K562 (cell line): ENCODE measurements around the gene CLCNKB. TPM values are rescaled to one million over a fixed set of nuclear protein-coding genes. Genes with fewer than 3 reads are reported as not detected.

ENCODE experiments used
- ATAC-seq: fragments of 200-7000 bp; cut with Tn5 transposase; 3 replicates; pipeline ENCODE4 v1.9.1; 2020; ENCODE audit warnings: moderate library complexity
- BruUV-seq: library from RNA; stranded (reverse); fragments of 400-500 nt; replicated peaks from 2 replicates; lab custom pipeline; 2021; lab: Mats Ljungman, UMichigan
- CTCF ChIA-PET: fragments of 300-600 bp; formaldehyde crosslinking; extraction: SDS; loops from one replicate; lab custom pipeline; 2021; ENCODE audit warnings: low intra/inter-chr PET ratio; lab: Yijun Ruan, JAX
- POLR2A ChIA-PET: fragments of 300-600, 350-650 bp; sonication (Branson Sonifier 250); formaldehyde crosslinking; extraction: SDS; loops from one replicate; lab custom pipeline; 2021; ENCODE audit warnings: antibody characterized with exemption, inconsistent platforms; lab: Yijun Ruan, JAX
- DNase-seq, 4 experiments: peaks; one replicate each; pipeline versions ENCODE4 v3.0.0 to v3.0.0-alpha.2; 2011 to 2018; ENCODE audit warnings: low spot score in 3 of 4, mixed read lengths in 3 of 4; ENCODE audit errors: extremely low read depth in 1 of 4
- FAIRE-seq: peaks from 2 replicates; lab custom pipeline; 2011; peaks lifted over from hg19 to GRCh38; lab: Jason Lieb, UNC
- H2AFZ ChIP-seq: 2 replicates; pipeline ENCODE4 v1.6.0; 2011; ENCODE audit warnings: low read depth, low read length, control low read depth, inconsistent platforms
- H3K27ac ChIP-seq: fragments of 200-600 bp; 3 replicates; pipeline ENCODE4 v1.8.0; 2011; ENCODE audit warnings: low read depth, mild to moderate bottlenecking, control low read depth, inconsistent platforms, low read length, moderate library complexity, mixed read lengths; ENCODE audit errors: extremely low read depth
- H3K27me3 ChIP-seq, 2 experiments: fragments of 300-600 bp in 1 of 2; 2 replicates in 1 of 2; 3 replicates in 1 of 2; pipeline versions ENCODE4 v1.6.0 to v1.8.0; 2011; ENCODE audit warnings: inconsistent platforms in 2 of 2, low read length in 2 of 2, mild to moderate bottlenecking in 1 of 2, mixed read lengths in 1 of 2, moderate library complexity in 1 of 2; ENCODE audit not compliant: control insufficient read depth in 2 of 2, insufficient read depth in 2 of 2
- H3K36me3 ChIP-seq: fragments of 300-600 bp; 3 replicates; pipeline ENCODE4 v1.8.0; 2011; ENCODE audit warnings: mild to moderate bottlenecking, low read length, inconsistent platforms; ENCODE audit not compliant: control insufficient read depth, insufficient read depth
- H3K4me1 ChIP-seq, 2 experiments: fragments of 200-600 bp in 1 of 2; replicated peaks in 1 of 2; 2 replicates in 1 of 2; 3 replicates in 1 of 2; pipeline versions ENCODE4 v1.5.1 to v1.8.0; 2011; ENCODE audit warnings: inconsistent platforms in 2 of 2, low read length in 2 of 2, mild to moderate bottlenecking in 1 of 2, mixed read lengths in 1 of 2, moderate library complexity in 1 of 2; ENCODE audit not compliant: control insufficient read depth in 2 of 2, insufficient read depth in 2 of 2
- H3K4me2 ChIP-seq: 2 replicates; pipeline ENCODE4 v1.6.1; 2011; ENCODE audit warnings: low read length, control low read depth, inconsistent platforms, mixed read lengths; ENCODE audit not compliant: insufficient read depth
- H3K4me3 ChIP-seq: fragments of 200-600 bp; sonication (generic), shearing (Covaris generic); 2 replicates; pipeline ENCODE4 v1.5.1; 2016; ENCODE audit warnings: control low read depth, inconsistent platforms
- H3K79me2 ChIP-seq: fragments of 200-600 bp; 3 replicates; pipeline ENCODE4 v1.8.0; 2011; ENCODE audit warnings: low read length, inconsistent platforms; ENCODE audit not compliant: control insufficient read depth, insufficient read depth
- H3K9ac ChIP-seq, 2 experiments: 2 replicates each; pipeline versions ENCODE4 v1.6.0 to v1.6.1; 2011; ENCODE audit warnings: low read depth in 2 of 2, low read length in 2 of 2, control low read depth in 1 of 2, inconsistent platforms in 1 of 2, mild to moderate bottlenecking in 1 of 2, mixed read lengths in 1 of 2; ENCODE audit not compliant: insufficient read depth in 1 of 2
- H3K9me1 ChIP-seq: one replicate; pipeline ENCODE4 v1.6.0; 2011; ENCODE audit warnings: inconsistent platforms, mild to moderate bottlenecking, low read length, moderate library complexity; ENCODE audit not compliant: control insufficient read depth, insufficient read depth
- H3K9me3 ChIP-seq: replicated peaks from 2 replicates; pipeline ENCODE4 v1.5.1; 2011; ENCODE audit warnings: low read depth, low read length, inconsistent platforms; ENCODE audit not compliant: control insufficient read depth, insufficient read depth
- H4K20me1 ChIP-seq: replicated peaks from 2 replicates; pipeline ENCODE4 v1.6.1; 2011; ENCODE audit warnings: low read length, inconsistent platforms, mixed read lengths; ENCODE audit not compliant: control insufficient read depth, insufficient read depth
- BDP1 ChIP-seq: IDR thresholded peaks from 3 replicates; pipeline ENCODE4 v1.6.1; 2011; ENCODE audit not compliant: insufficient read length, insufficient read depth
- CHD2 ChIP-seq: IDR thresholded peaks from 2 replicates; pipeline ENCODE4 v1.6.1; 2011; ENCODE audit warnings: low read depth, low read length
- KAT7 ChIP-seq: sonication (generic); formaldehyde crosslinking; IDR thresholded peaks from 2 replicates; pipeline ENCODE4 v1.8.0; 2022; ENCODE audit warnings: missing genetic modification reagents, mild to moderate bottlenecking, borderline replicate concordance
- NBN ChIP-seq: fragments of 450-650 bp; IDR thresholded peaks from 2 replicates; pipeline ENCODE4 v1.6.1; 2016; ENCODE audit warnings: low read depth, mild to moderate bottlenecking
- NCOA4 ChIP-seq: fragments of 450-650 bp; IDR thresholded peaks from 2 replicates; pipeline ENCODE4 v1.6.1; 2018; ENCODE audit warnings: mild to moderate bottlenecking; ENCODE audit not compliant: partially characterized antibody
- RFX5 ChIP-seq: IDR thresholded peaks from 2 replicates; pipeline ENCODE4 v1.6.1; 2011; ENCODE audit warnings: low read depth, mild to moderate bottlenecking, improper control_type of control experiment, low read length
- STAT6 ChIP-seq: sonication (generic); formaldehyde crosslinking; IDR thresholded peaks from 2 replicates; pipeline ENCODE4 v1.8.1; 2023; ENCODE audit warnings: mild to moderate bottlenecking, missing genetic modification reagents
- TBP ChIP-seq: optimal IDR thresholded peaks from 2 replicates; pipeline ENCODE3; 2011; ENCODE audit warnings: low read depth, low read length, improper control_type of control experiment
- ZC3H4 ChIP-seq: sonication (generic); formaldehyde crosslinking; IDR thresholded peaks from 2 replicates; pipeline ENCODE4 v1.9.0; 2021; ENCODE audit warnings: missing genetic modification reagents, borderline replicate concordance
- ZNF175 ChIP-seq: fragments of 200-800 bp; sonication (Bioruptor generic); IDR thresholded peaks from 2 replicates; pipeline ENCODE4 v1.6.1; 2016; ENCODE audit warnings: low read depth, mild to moderate bottlenecking, missing genetic modification characterization, missing compliant biosample characterization
- WGBS: fragments of 100-300 bp; shearing (Covaris generic); methylation state at CpG from one replicate; pipeline ENCODE4 v1.1.6; 2016; ENCODE audit warnings: low coverage, mixed read lengths; ENCODE audit not compliant: insufficient coverage; ENCODE audit errors: missing lambda C conversion rate; 5-methylcytosine and 5-hydroxymethylcytosine counted together
- in situ Hi-C: fragments of 300-500 bp; cut with MboI; formaldehyde crosslinking; loops from 4 replicates; pipeline ENCODE4 v1.15.0; 2018; ENCODE audit warnings: inconsistent platforms, mixed read lengths
- intact Hi-C: fragments of 100-400 bp; cut with micrococcal nuclease; formaldehyde crosslinking; loops from 2 replicates; pipeline ENCODE4 v1.14.2; 2022
- polyA plus RNA-seq, 8 experiments: library from polyadenylated mRNA; depleted of rRNA in 4 of 8; stranded (reverse) in 5 of 8; unstranded in 3 of 8; fragments of >200 nt; fragmentation: Nextera tagmentation in 2 of 8; fragmentation: Illumina TruSeq in 1 of 8; extraction: Ambion mirVana in 2 of 8; extraction: Trizol in 1 of 8; gene quantifications; 2 replicates each; pipeline versions ENCODE4 v1.2.1 to v1.2.3, GENCODE V29; 2011 to 2014; ENCODE audit warnings: inconsistent platforms in 1 of 8, missing spikeins in 1 of 8
- total RNA-seq, 7 experiments: library from RNA; depleted of rRNA in 6 of 7; stranded (reverse); fragments of >200 nt in 6 of 7; fragmentation: Illumina TruSeq in 2 of 7; extraction: Trizol in 2 of 7; gene quantifications; 2 replicates each; pipeline versions ENCODE4 v1.2.1 to v1.2.3, GENCODE V29; 2011 to 2021; ENCODE audit warnings: low replicate concordance in 1 of 7

The CLCNKB gene
- total and polyA plus RNA-seq, 9 of the 15 experiments (the other 6 are each of a cell fraction or from before 2014, with no cell fraction given): 0.08 to 1.7 (median 0.64) TPM

- POLR2A ChIA-PET: interaction anchor here (1.1 to 1.7 kb wide), 2 partner anchors 45 to 48 kb away, joined by 3 read pairs; no protein-coding TSS in a partner anchor
- no TSS peak for BruUV-seq
- 8% methylated on average over 1 of the region's 1 CpG for WGBS
Observed at GRCh38 chr1:16099412-16099811, 55.8 kb downstream of the CLCNKB start.

More at GRCh38 chr1:16099412-16099811, 55.8 kb downstream of the CLCNKB start:
- H3K9me1 ChIP-seq: no peaks in the 10 kb centered on the region
- DNase-seq (no peak), FAIRE-seq (no peak), ATAC-seq (no peak)
- H3K4me1 ChIP-seq: peaks cover 0 to 7% of the 10 kb centered on the region in 2 experiments; a peak in 2 of 5 replicates
- CTCF ChIA-PET: no interaction called here
- no peak overlapping the region for H2AFZ ChIP-seq
- H3K4me3 ChIP-seq: no peak overlapping the region
- no peaks in the 10 kb centered on the region for H4K20me1 ChIP-seq
- peaks cover 4% of the 10 kb centered on the region; the same call in 1 of the 2 replicates for H3K9me3 ChIP-seq
- TF ChIP-seq ZNF175: no peak
- TF ChIP-seq KAT7 (CRISPR knock-in tag): no peak
- TF ChIP-seq CHD2: no peak
- TF ChIP-seq NCOA4: no peak
- no peak for TF ChIP-seq RFX5
- no peak for TF ChIP-seq STAT6 (CRISPR knock-in tag)
- TF ChIP-seq NBN: no peak
- no peak for TF ChIP-seq BDP1
- no peak for TF ChIP-seq TBP
- no peak for TF ChIP-seq ZC3H4 (CRISPR knock-in tag)
- in situ Hi-C loops (no loop called here), intact Hi-C loops (no loop called here)
- H3K27me3 ChIP-seq: peaks cover 8 to 26% of the 10 kb centered on the region in 2 experiments; a peak in 4 of 5 replicates
- no peak overlapping the region for H3K9ac ChIP-seq
- no peaks in the 10 kb centered on the region for H3K36me3 ChIP-seq
- H3K27ac ChIP-seq: no peak overlapping the region
- no peaks in the 10 kb centered on the region for H3K79me2 ChIP-seq
- no peak overlapping the region for H3K4me2 ChIP-seq
